ENCODE data around the gene MKLN1.

MKLN1 gene

GRCh38 chr7:131370523-131370968 is 42.9 kb downstream of the MKLN1 start:
- no peak overlapping the region for H3K4me3 Mint-ChIP-seq
- peaks cover 4% of the 10 kb centered on the region for H3K9me3 Mint-ChIP-seq
- peaks cover 6% of the 10 kb centered on the region for H3K36me3 Mint-ChIP-seq (ENCODE audit: low read depth)
- H3K27me3 Mint-ChIP-seq (ENCODE audit: low read depth) = no peaks in the 10 kb centered on the region
- TF ChIP-seq, protein P1, sequence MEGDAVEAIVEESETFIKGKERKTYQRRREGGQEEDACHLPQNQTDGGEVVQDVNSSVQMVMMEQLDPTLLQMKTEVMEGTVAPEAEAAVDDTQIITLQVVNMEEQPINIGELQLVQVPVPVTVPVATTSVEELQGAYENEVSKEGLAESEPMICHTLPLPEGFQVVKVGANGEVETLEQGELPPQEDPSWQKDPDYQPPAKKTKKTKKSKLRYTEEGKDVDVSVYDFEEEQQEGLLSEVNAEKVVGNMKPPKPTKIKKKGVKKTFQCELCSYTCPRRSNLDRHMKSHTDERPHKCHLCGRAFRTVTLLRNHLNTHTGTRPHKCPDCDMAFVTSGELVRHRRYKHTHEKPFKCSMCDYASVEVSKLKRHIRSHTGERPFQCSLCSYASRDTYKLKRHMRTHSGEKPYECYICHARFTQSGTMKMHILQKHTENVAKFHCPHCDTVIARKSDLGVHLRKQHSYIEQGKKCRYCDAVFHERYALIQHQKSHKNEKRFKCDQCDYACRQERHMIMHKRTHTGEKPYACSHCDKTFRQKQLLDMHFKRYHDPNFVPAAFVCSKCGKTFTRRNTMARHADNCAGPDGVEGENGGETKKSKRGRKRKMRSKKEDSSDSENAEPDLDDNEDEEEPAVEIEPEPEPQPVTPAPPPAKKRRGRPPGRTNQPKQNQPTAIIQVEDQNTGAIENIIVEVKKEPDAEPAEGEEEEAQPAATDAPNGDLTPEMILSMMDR (IDR thresholded peaks at IDR 0.05; ENCODE audit: unreplicated experiment in 3 of 3) = no peak
- H3K4me1 Mint-ChIP-seq = peaks cover 22% of the 10 kb centered on the region
- H3K27ac Mint-ChIP-seq = peak overlapping the region in 2 of 3 experiments; percentile 46 to 81

- TF ChIP-seq, protein P1 (IDR thresholded peaks at IDR 0.05; ENCODE audit: unreplicated experiment in 3 of 3) = no peak
- Mint-ChIP-seq H3K4me1 (peaks cover 16% of the 10 kb centered on the region), H3K4me3 (no peak overlapping the region), H3K27ac (peak overlapping the region in 1 of 3 experiments; percentile 81), H3K27me3 (ENCODE audit: low read depth) (no peaks in the 10 kb centered on the region), H3K36me3 (ENCODE audit: low read depth) (peaks cover 3% of the 10 kb centered on the region), H3K9me3 (no peaks in the 10 kb centered on the region)
Observed at GRCh38 chr7:131371411-131371810, 43.7 kb downstream of the MKLN1 start.

- TF ChIP-seq, protein P1 (IDR thresholded peaks at IDR 0.05; ENCODE audit: unreplicated experiment in 3 of 3) = no peak
- Mint-ChIP-seq H3K9me3 (no peaks in the 10 kb centered on the region), H3K27me3 (ENCODE audit: low read depth) (no peaks in the 10 kb centered on the region), H3K36me3 (ENCODE audit: low read depth) (peaks cover 9% of the 10 kb centered on the region), H3K27ac (no peak overlapping the region), H3K4me1 (peaks cover 16% of the 10 kb centered on the region), H3K4me3 (no peak overlapping the region)
Observed at GRCh38 chr7:131372554-131372953, 44.9 kb downstream of the MKLN1 start.

DNA sequence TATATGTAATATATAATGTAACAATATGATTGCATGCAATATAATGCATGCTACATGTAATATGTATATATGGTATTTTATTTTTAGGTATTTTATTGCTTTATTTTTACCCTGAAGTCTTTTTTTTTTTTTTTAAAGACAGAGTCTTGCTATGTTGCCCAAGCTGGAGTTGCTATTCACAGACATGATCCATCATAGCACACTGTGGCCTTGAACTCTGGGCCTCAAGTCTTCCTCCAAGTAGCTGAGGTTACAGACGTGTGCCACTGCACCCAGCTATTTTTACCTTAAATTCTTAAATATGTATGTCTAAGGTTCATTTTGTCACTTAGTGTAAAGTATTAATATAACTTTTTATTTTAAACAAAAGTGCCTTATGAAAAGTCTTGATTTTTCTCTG is 47.1 kb downstream of the MKLN1 start:
- Mint-ChIP-seq H3K36me3 (ENCODE audit: low read depth) (peaks cover 14% of the 10 kb centered on the region), H3K4me3 (no peak overlapping the region), H3K27me3 (ENCODE audit: low read depth) (no peaks in the 10 kb centered on the region), H3K9me3 (no peaks in the 10 kb centered on the region), H3K27ac (no peak overlapping the region), H3K4me1 (peaks cover 16% of the 10 kb centered on the region)
- TF ChIP-seq, protein P1 (IDR thresholded peaks at IDR 0.05; ENCODE audit: unreplicated experiment in 3 of 3) = no peak

DNA sequence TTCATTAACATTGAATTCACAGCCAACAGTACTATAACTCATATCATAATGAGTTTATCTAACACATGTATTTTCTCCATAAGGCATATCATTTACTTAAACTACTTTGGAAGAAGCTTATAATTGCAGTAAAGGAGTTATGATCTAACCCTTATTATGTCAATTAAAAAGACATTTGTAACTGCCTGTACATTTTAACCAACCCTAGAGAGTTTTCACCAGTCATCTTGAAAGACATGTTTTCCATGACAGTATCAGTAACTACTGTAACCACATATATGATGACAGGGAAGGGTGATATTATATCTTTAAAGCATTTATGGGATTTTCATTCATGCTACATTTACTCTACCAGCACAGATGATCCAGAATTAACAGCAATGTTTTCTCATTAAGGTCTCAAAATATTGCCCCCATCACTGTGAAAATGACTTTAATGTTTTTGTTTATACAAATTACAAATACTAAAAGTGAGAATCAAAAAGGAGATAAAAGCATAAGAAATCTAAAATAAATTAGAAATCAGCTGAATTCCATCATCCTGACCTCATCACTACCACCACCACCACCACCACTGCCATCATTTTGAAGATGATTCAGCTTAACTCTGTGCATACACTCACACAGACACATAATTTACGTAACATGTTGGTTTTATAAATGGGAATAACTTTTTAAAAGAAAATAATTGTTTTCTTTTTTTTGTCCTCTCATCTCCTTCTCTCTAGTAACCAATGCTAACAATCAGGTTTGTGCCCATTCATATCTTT is 53.6 kb downstream of the MKLN1 start:
- TF ChIP-seq, protein P1 (IDR thresholded peaks at IDR 0.05; ENCODE audit: unreplicated experiment in 3 of 3) = no peak
- H3K4me3 Mint-ChIP-seq = no peak overlapping the region
- no peaks in the 10 kb centered on the region for H3K4me1 Mint-ChIP-seq
- H3K27ac Mint-ChIP-seq = no peak overlapping the region
- H3K36me3 Mint-ChIP-seq (ENCODE audit: low read depth) = peaks cover 39% of the 10 kb centered on the region
- H3K9me3 Mint-ChIP-seq = no peaks in the 10 kb centered on the region
- no peaks in the 10 kb centered on the region for H3K27me3 Mint-ChIP-seq (ENCODE audit: low read depth)
